Gastroesophageal sphincter (tissue), 4 donors: ENCODE data around the gene COL20A1. TPM values are rescaled to one million over a fixed set of nuclear protein-coding genes. Genes with fewer than 3 reads are reported as not detected.

Experiments
- ATAC-seq: fragments of 150-250 bp; one replicate; pipeline ENCODE4 v1.9.1; 2016; ENCODE audit warnings: mild to moderate bottlenecking, moderate library complexity
- H3K27ac ChIP-seq, 4 donors: fragments of 200-600 bp; sonication (generic) in 3 of 4; 1 replicate in 3 of 4; 2 replicates in 1 of 4; pipeline ENCODE4 v1.5.1; 2016 to 2019
- H3K27me3 ChIP-seq: fragments of 200-600 bp; sonication (generic); one replicate; pipeline ENCODE4 v1.5.1; 2019
- H3K36me3 ChIP-seq, 2 donors: fragments of 200-600 bp; sonication (generic); one replicate each; pipeline ENCODE4 v1.5.1; 2019; ENCODE audit warnings: control low read depth in 1 of 2
- H3K4me1 ChIP-seq, 3 donors: fragments of 200-600 bp; sonication (generic); 1 replicate in 2 of 3; 2 replicates in 1 of 3; pipeline ENCODE4 v1.5.1; 2016 to 2019; ENCODE audit warnings: control low read depth in 2 of 3
- H3K4me3 ChIP-seq, 2 donors: fragments of 200-600 bp; sonication (generic); one replicate each; pipeline ENCODE4 v1.5.1; 2019; ENCODE audit warnings: mild to moderate bottlenecking in 1 of 2, moderate library complexity in 1 of 2
- H3K9me3 ChIP-seq, 3 donors: fragments of 200-600 bp; sonication (generic); one replicate each; pipeline ENCODE4 v1.5.1; 2017 to 2019; ENCODE audit warnings: control low read depth in 2 of 3
- CTCF ChIP-seq, 4 experiments: fragments of 200-600 bp in 2 of 4; fragments of 450-650 bp in 2 of 4; sonication (generic) in 1 of 4; IDR thresholded peaks; one replicate each; pipeline ENCODE4 v1.5.1; 2017 to 2019; ENCODE audit warnings: antibody characterized with exemption in 4 of 4, mild to moderate bottlenecking in 2 of 4, moderate library complexity in 2 of 4
- EP300 ChIP-seq: sonication (generic); formaldehyde crosslinking; IDR thresholded peaks from one replicate; pipeline ENCODE4 v1.6.1; 2017; ENCODE audit warnings: antibody characterized with exemption, mild to moderate bottlenecking
- POLR2A ChIP-seq, 2 donors: fragments of 450-650 bp; IDR thresholded peaks; one replicate each; pipeline ENCODE4 v1.6.1; 2017; ENCODE audit warnings: antibody characterized with exemption in 2 of 2, mild to moderate bottlenecking in 2 of 2, moderate library complexity in 1 of 2
- POLR2AphosphoS5 ChIP-seq: sonication (generic); formaldehyde crosslinking; IDR thresholded peaks from one replicate; pipeline ENCODE4 v1.6.1; 2017; ENCODE audit warnings: antibody characterized with exemption
- WGBS, 2 donors: methylation state at CpG; one replicate each; pipeline ENCODE4 v1.1.5; 2018; ENCODE audit warnings: low coverage in 1 of 2; 5-methylcytosine and 5-hydroxymethylcytosine counted together
- total RNA-seq, 4 donors: library from RNA; depleted of rRNA; stranded (reverse); fragments of >200 nt; gene quantifications; one replicate each; pipeline ENCODE4 v1.1.0, GENCODE V29; 2016

The COL20A1 gene
- total RNA-seq, 4 donors from 2014 or later, result not detected

GRCh38 chr20:63330940-63331339, 38.0 kb downstream of the COL20A1 start:
- Histone ChIP-seq H3K9me3 (peaks cover 0 to 16% (median 0%) of the 10 kb centered on the region in 3 donors), H3K36me3 (no peaks in the 10 kb centered on the region), H3K27ac (no peak overlapping the region), H3K4me3 (no peak overlapping the region), H3K27me3 (peaks cover 100% of the 10 kb centered on the region), H3K4me1 (no peaks in the 10 kb centered on the region)
- ATAC-seq, result no peak
- TF ChIP-seq EP300 (no peak), POLR2A (IDR thresholded peaks at IDR 0.05) (no peak), POLR2AphosphoS5 (no peak), CTCF (IDR thresholded peaks at IDR 0.05) (no peak)
- WGBS, 2 donors, result 56% methylated on average over 4 of the region's 13 CpGs; no CpG with 5 or more reads in 1 of the 2 donors

GRCh38 chr20:63331741-63332400, 38.9 kb downstream of the COL20A1 start:
- no peak overlapping the region for H3K27ac ChIP-seq
- H3K4me1 ChIP-seq, result no peaks in the 10 kb centered on the region
- no peak for ATAC-seq
- H3K36me3 ChIP-seq, result no peaks in the 10 kb centered on the region
- peaks cover 0 to 16% (median 0%) of the 10 kb centered on the region in 3 donors for H3K9me3 ChIP-seq
- no peak overlapping the region for H3K4me3 ChIP-seq
- peaks cover 100% of the 10 kb centered on the region for H3K27me3 ChIP-seq
- WGBS, 2 donors, result 83 to 92% methylated on average over 5 to 7 of the region's 8 CpGs
- TF ChIP-seq EP300 (no peak), POLR2AphosphoS5 (no peak), POLR2A (IDR thresholded peaks at IDR 0.05) (no peak), CTCF (IDR thresholded peaks at IDR 0.05) (no peak)

DNA sequence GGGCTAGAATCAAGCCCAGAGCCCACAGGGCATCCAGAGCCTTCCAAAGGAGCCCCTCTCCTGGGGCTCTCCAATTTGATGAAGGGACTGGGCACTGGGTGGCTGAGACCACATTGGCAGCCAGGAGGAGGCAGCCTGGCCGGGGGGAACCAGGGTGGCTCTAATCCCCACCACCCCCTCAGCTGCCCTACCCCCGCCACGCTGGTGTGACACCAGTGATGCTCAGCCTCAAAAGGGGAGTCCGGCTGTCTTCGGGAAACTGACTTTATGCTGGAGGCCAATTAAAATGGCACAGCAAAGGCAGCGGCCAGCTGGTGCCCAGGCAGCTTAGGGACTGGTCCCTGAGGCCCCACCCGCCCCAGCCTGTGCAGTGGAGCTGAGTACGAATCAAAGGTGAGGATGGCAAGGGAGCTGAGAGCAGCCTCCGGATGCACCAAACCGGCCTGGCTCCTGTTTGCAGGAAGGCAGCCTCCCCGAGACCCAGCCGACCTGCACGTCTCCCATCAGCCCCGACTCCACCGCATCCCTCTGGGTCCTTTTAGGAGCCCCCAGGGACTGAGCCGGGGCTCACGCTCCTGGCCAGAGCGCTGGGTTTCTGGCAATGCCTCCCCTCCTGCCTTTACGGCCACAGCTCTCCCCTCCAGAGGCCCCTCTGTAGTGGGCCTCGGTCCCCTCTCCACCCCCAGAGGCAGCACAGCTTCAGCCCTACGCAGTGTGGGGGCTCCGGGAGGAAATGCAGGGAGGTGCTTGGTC, 39.7 kb downstream of the COL20A1 start:
- no CpG with 5 or more reads among the region's 22 CpGs for WGBS, 2 donors
- Histone ChIP-seq H3K27ac (no peak overlapping the region), H3K36me3 (no peaks in the 10 kb centered on the region), H3K27me3 (peaks cover 99% of the 10 kb centered on the region), H3K4me1 (no peaks in the 10 kb centered on the region), H3K4me3 (no peak overlapping the region), H3K9me3 (peaks cover 0 to 16% (median 0%) of the 10 kb centered on the region in 3 donors)
- ATAC-seq, result no peak
- TF ChIP-seq POLR2AphosphoS5 (no peak), EP300 (no peak), CTCF (IDR thresholded peaks at IDR 0.05) (no peak), POLR2A (IDR thresholded peaks at IDR 0.05) (no peak)

- 70 to 78% methylated on average over 4 to 5 of the region's 19 CpGs for WGBS, 2 donors
- H3K4me3 ChIP-seq, result no peak overlapping the region
- peaks cover 98% of the 10 kb centered on the region for H3K27me3 ChIP-seq
- no peaks in the 10 kb centered on the region for H3K36me3 ChIP-seq
- H3K27ac ChIP-seq, result no peak overlapping the region
- H3K4me1 ChIP-seq, result no peaks in the 10 kb centered on the region
- H3K9me3 ChIP-seq, result peaks cover 0 to 16% (median 0%) of the 10 kb centered on the region in 3 donors
- no peak for TF ChIP-seq POLR2A (IDR thresholded peaks at IDR 0.05)
- no peak for TF ChIP-seq CTCF (IDR thresholded peaks at IDR 0.05)
- TF ChIP-seq POLR2AphosphoS5, result no peak
- TF ChIP-seq EP300, result no peak
- no peak for ATAC-seq
Measured at GRCh38 chr20:63333241-63333836, 40.4 kb downstream of the COL20A1 start.
